Muscle layer of colon (tissue), 2 donors: ENCODE data around the gene HS2ST1.
"Not testable (repeated sequence)": the region's sequence is repeated elsewhere in the genome, so short reads cannot be mapped to it uniquely, and the experiment has no call there.

Source experiments
- H3K27ac ChIP-seq: one replicate; pipeline ENCODE4 v1.7.0; 2013; ENCODE audit warnings: low read depth, mild to moderate bottlenecking, low read length, moderate library complexity
- H3K27me3 ChIP-seq, 2 donors: one replicate each; pipeline ENCODE4 v1.7.0; 2013; ENCODE audit warnings: low read length in 2 of 2, mild to moderate bottlenecking in 2 of 2; ENCODE audit not compliant: insufficient read depth in 2 of 2, control insufficient read depth in 1 of 2
- H3K36me3 ChIP-seq: one replicate; pipeline ENCODE4 v1.7.0; 2013; ENCODE audit warnings: mild to moderate bottlenecking, low read length; ENCODE audit not compliant: insufficient read depth
- H3K4me1 ChIP-seq: one replicate; pipeline ENCODE4 v1.7.0; 2013; ENCODE audit warnings: mild to moderate bottlenecking, low read length; ENCODE audit not compliant: insufficient read depth
- H3K4me3 ChIP-seq, 2 donors: one replicate each; pipeline ENCODE4 v1.7.0; 2013; ENCODE audit warnings: low read length in 2 of 2, low read depth in 1 of 2, mild to moderate bottlenecking in 1 of 2, moderate library complexity in 1 of 2
- H3K9ac ChIP-seq: one replicate; pipeline ENCODE4 v1.7.0; 2013; ENCODE audit warnings: low read length
- H3K9me3 ChIP-seq: one replicate; pipeline ENCODE4 v1.7.0; 2013; ENCODE audit warnings: mild to moderate bottlenecking, low read length
- donor health status: abdominal sarcoma.
- donor health status: Adenocarcinoma of cecum.

Gene HS2ST1

GRCh38 chr1:86953167-86953566, 38.7 kb downstream of the HS2ST1 start:
- no peaks in the 10 kb centered on the region for H3K36me3 ChIP-seq
- peaks cover 5% of the 10 kb centered on the region for H3K4me1 ChIP-seq
- no peaks in the 10 kb centered on the region for H3K9me3 ChIP-seq
- H3K27ac ChIP-seq, result no peak overlapping the region
- no peaks in the 10 kb centered on the region for H3K27me3 ChIP-seq
- no peak overlapping the region for H3K4me3 ChIP-seq
- H3K9ac ChIP-seq, result no peak overlapping the region

DNA sequence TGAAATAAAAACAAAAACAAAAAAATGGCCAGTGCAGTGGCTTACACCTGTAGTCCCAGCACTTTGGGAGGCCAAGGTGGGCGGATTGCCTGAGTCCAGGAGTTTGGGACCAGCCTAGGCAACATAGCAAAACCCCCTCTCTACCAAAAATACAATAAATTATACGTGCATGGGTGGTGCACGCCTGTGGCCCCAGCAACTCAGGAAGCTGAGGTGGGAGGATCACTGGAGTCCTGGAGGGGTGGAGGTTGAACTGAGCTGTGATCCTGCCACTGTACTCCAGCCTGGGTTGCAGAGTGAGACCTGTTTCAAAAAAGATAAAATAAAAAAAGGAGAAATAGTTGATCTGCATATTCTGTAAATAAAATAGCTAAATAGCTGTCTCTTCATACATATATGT, 41.2 kb downstream of the HS2ST1 start:
- H3K27me3 ChIP-seq, result no peaks in the 10 kb centered on the region
- peaks cover 5% of the 10 kb centered on the region for H3K4me1 ChIP-seq
- H3K27ac ChIP-seq, result no peak overlapping the region
- no peaks in the 10 kb centered on the region for H3K36me3 ChIP-seq
- no peak overlapping the region for H3K9ac ChIP-seq
- no peaks in the 10 kb centered on the region for H3K9me3 ChIP-seq
- no peak overlapping the region for H3K4me3 ChIP-seq

GRCh38 chr1:86956221-86956620, 41.8 kb downstream of the HS2ST1 start:
- peaks cover 5% of the 10 kb centered on the region for H3K4me1 ChIP-seq
- H3K9ac ChIP-seq, result no peak overlapping the region

DNA sequence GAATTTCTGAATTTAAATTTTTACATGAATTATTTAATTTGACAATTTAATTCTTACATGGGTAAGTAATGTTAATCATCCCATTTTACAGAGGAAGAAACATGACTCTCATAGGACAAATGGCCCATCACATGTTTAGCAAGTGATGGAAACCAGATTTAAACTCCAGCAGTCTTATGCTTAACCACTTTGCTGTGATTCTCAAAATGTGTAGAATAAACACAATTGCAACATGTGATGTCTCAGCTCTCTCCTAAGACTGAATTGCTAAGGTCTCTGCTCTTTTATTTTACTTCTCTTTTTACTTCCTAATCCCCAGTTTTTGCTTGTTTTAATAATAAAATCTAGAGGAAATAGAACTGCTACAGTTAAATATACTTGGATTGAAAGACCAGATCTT, 42.8 kb downstream of the HS2ST1 start:
- H3K36me3 ChIP-seq, result no peaks in the 10 kb centered on the region
- H3K27me3 ChIP-seq, result no peaks in the 10 kb centered on the region
- H3K9ac ChIP-seq, result no peak overlapping the region
- H3K27ac ChIP-seq, result no peak overlapping the region
- H3K4me1 ChIP-seq, result peaks cover 5% of the 10 kb centered on the region
- no peaks in the 10 kb centered on the region for H3K9me3 ChIP-seq
- H3K4me3 ChIP-seq, result no peak overlapping the region

More at GRCh38 chr1:86956221-86956620, 41.8 kb downstream of the HS2ST1 start:
- no peak overlapping the region for H3K27ac ChIP-seq
- no peaks in the 10 kb centered on the region for H3K9me3 ChIP-seq
- no peak overlapping the region for H3K4me3 ChIP-seq
- H3K27me3 ChIP-seq, result no peaks in the 10 kb centered on the region
- no peaks in the 10 kb centered on the region for H3K36me3 ChIP-seq

DNA sequence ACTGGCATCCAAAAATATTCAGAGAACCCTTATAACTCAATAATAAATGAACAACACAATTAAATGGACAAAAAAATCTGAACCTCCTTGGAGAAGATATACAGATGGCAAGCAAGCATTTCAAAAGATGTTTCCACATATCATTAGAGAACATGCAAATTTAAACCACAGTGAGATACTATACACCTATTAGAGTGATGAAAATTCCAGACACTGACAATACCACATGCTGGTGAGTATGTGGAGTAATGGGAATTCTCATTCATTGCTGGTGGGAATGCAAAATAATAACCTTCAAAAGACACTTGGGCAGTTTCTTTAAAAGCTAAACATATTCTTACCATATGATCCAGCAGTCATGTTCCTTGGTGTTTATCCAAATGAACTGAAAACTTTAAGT, 46.1 kb downstream of the HS2ST1 start:
- Histone ChIP-seq H3K9me3 (no peaks in the 10 kb centered on the region), H3K27ac (no peak overlapping the region), H3K4me1 (peaks cover 5% of the 10 kb centered on the region), H3K36me3 (no peaks in the 10 kb centered on the region), H3K27me3 (no peaks in the 10 kb centered on the region), H3K9ac (no peak overlapping the region), H3K4me3 (no peak overlapping the region)

DNA sequence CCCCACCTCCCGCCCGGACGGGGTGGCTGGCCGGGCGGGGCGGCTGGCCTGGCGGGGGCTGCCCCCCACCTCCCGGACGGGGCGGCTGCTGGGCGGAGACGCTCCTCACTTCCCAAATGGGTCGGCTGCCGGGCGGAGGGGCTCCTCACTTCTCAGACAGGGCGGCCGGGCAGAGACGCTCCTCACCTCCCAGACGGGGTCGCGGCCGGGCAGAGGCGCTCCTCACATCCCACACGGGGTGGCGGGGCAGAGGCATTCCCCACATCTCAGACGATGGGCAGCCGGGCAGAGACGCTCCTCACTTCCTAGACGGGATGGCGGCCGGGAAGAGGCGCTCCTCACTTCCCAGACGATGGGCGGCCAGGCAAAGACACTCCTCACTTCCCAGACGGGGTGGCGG, 49.4 kb downstream of the HS2ST1 start:
- H3K4me1 ChIP-seq, H3K9ac ChIP-seq, H3K27me3 ChIP-seq, H3K4me3 ChIP-seq, H3K27ac ChIP-seq, H3K36me3 ChIP-seq, H3K9me3 ChIP-seq: not testable (repeated sequence)

DNA sequence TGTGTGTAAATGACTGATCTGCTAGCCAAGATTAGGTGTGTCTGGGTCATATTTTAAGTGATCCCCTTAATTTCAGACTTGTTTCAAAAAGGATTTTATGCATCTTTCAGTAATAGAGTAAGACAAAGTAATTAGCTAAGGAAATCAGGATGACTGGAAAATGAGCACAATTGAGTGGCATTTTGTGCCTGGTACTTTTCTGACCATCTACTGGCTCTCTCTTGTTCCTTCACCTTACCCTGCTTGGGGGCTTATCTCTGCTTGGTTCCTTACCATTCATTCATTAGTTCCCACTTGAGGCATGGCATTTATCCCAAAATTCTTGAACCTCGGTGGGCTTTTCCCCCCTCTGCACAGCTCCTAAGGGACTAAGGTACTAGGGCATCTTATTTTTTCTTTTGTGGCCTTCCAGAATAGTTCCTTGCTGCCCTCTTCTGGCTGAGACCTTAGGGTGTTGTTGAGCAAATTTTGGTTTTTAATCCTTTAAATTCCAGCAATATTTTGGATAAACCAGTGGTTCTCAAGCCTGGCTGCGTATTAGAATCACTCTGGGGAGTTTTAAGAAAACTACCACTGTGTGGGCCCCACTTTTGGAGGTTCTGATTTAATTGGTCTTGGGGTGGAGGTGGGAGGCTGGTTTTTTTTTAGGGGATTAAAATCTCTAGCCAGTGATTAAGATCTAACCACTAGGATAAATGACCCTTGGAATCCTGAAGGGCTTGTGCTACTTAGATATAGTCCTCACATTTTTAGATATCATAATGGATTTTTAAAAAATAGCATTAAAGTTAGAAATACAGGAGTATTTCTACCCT, 50.8 kb downstream of the HS2ST1 start:
- no peaks in the 10 kb centered on the region for H3K4me1 ChIP-seq
- H3K27ac ChIP-seq, result no peak overlapping the region
- no peak overlapping the region for H3K9ac ChIP-seq
- no peak overlapping the region for H3K4me3 ChIP-seq
- no peaks in the 10 kb centered on the region for H3K36me3 ChIP-seq
- no peaks in the 10 kb centered on the region for H3K27me3 ChIP-seq
- no peaks in the 10 kb centered on the region for H3K9me3 ChIP-seq

- Histone ChIP-seq H3K9me3 (no peaks in the 10 kb centered on the region), H3K36me3 (no peaks in the 10 kb centered on the region), H3K27me3 (no peaks in the 10 kb centered on the region), H3K9ac (no peak overlapping the region), H3K4me1 (no peaks in the 10 kb centered on the region), H3K4me3 (no peak overlapping the region), H3K27ac (no peak overlapping the region)
These were observed 51.4 kb downstream of the HS2ST1 start for GRCh38 chr1:86965827-86966182.

DNA sequence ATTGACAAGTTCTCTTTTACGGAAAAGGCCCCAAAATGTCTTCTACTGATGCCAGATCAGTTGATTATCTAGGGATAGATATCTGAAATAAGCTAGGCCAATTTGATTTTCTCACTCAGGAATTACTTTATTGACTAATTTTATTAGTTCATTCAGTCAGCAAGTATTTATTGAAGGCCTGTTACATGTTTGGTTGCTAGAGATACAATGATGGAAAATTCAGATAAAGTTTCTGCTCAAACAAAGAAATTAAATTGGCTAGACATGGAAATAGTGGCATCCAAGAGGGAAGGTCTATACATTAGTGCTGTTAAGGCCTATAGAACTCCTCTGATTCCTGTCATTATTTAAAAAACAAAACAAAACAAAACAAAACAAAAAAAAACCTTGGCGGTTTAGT, 56.5 kb downstream of the HS2ST1 start:
- Histone ChIP-seq H3K27ac (no peak overlapping the region), H3K9ac (no peak overlapping the region), H3K4me3 (no peak overlapping the region), H3K4me1 (peaks cover 2% of the 10 kb centered on the region), H3K36me3 (no peaks in the 10 kb centered on the region), H3K27me3 (no peaks in the 10 kb centered on the region), H3K9me3 (no peaks in the 10 kb centered on the region)

GRCh38 chr1:86971778-86972177, 57.3 kb downstream of the HS2ST1 start:
- Histone ChIP-seq H3K36me3 (no peaks in the 10 kb centered on the region), H3K4me1 (peaks cover 6% of the 10 kb centered on the region), H3K27ac (no peak overlapping the region), H3K9ac (no peak overlapping the region), H3K4me3 (no peak overlapping the region), H3K9me3 (no peaks in the 10 kb centered on the region), H3K27me3 (no peaks in the 10 kb centered on the region)

- H3K4me3 ChIP-seq, result no peak overlapping the region
- H3K9ac ChIP-seq, result no peak overlapping the region
- H3K27me3 ChIP-seq, result no peaks in the 10 kb centered on the region
- no peaks in the 10 kb centered on the region for H3K36me3 ChIP-seq
- H3K27ac ChIP-seq, result no peak overlapping the region
- H3K4me1 ChIP-seq, result peaks cover 6% of the 10 kb centered on the region
- H3K9me3 ChIP-seq, result no peaks in the 10 kb centered on the region
These were observed 57.8 kb downstream of the HS2ST1 start for GRCh38 chr1:86972262-86972661.

DNA sequence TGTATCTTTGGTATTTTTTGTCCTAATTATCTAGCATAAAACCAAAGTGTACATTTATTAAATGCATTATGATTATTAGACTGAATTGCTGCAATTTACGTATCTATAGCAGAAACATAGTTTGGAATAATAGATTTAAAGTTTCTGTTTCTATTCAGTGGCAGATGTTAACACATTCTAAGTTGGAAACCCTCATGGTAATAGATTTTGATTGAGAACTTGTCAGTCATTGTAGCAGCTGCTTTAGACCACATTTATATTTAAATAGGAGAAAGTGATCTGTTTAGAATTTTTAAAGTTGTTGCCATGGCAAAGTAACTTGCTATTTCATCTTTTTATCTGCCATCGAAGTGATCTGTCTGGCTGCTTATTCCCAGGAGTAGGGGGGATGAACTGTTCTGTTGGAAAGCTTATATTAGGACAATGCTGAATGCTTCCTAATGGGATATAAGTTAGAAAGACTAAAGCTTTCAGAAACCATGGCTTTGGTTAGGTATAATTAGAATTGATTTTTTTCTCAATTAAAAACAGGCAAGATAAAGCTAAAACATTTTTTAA, 61.6 kb downstream of the HS2ST1 start:
- Histone ChIP-seq H3K9ac (no peak overlapping the region), H3K4me1 (peaks cover 6% of the 10 kb centered on the region), H3K4me3 (no peak overlapping the region), H3K27ac (no peak overlapping the region), H3K9me3 (no peaks in the 10 kb centered on the region), H3K36me3 (no peaks in the 10 kb centered on the region), H3K27me3 (no peaks in the 10 kb centered on the region)
